ENCODE measurements around the gene ELOA2. TPM values are rescaled to one million over a fixed set of nuclear protein-coding genes. Genes with fewer than 3 reads are reported as not detected.

The ELOA2 gene
- total RNA-seq (2022; extraction: Qiagen RNA extraction), result not detected in 5 replicates

GRCh38 chr18:47035156-47035671 lies at the start of gene ELOA2:
Gene ELOA2, minus strand, starts transcription at chr18:47035621. Its CDS starts 357 bp downstream, at chr18:47035264.

Other genes starting within 250 kb of the ELOA2 start
- 7.2 to 9.3 TPM (median 8.8 TPM) in 5 replicates for gene PIAS2, start 118.1 kb downstream of the ELOA2 start, total RNA-seq (2022; extraction: Qiagen RNA extraction)
- 1.7 to 3.3 TPM (median 1.8 TPM) in 5 replicates for gene KATNAL2, start 118.0 kb downstream of the ELOA2 start, total RNA-seq (2022; extraction: Qiagen RNA extraction)
- 8.0 to 10.8 TPM (median 9.4 TPM) in 5 replicates for gene HDHD2, start 114.9 kb upstream of the ELOA2 start, total RNA-seq (2022; extraction: Qiagen RNA extraction)
- gene IER3IP1, start 140.7 kb upstream of the ELOA2 start, total RNA-seq (2022; extraction: Qiagen RNA extraction), result 17.5 to 33.1 TPM (median 18.6 TPM) in 5 replicates
- gene SKOR2, start 216.0 kb upstream of the ELOA2 start, total RNA-seq (2022; extraction: Qiagen RNA extraction), result not detected in 5 replicates